HepG2 (cell line): Measurements from ENCODE around the gene NCAPD2. TPM values are rescaled to one million over a fixed set of nuclear protein-coding genes. Genes with fewer than 3 reads are reported as not detected.

ENCODE experiments used
- FOXP1 ChIP-seq, 2 experiments: fragments of 450-650 bp in 1 of 2; IDR thresholded peaks; 2 replicates each; pipeline ENCODE4 v1.6.1; 2017 to 2018; ENCODE audit warnings: antibody characterized with exemption in 1 of 2
- MED13 ChIP-seq: sonication (generic); formaldehyde crosslinking; IDR thresholded peaks from 2 replicates; pipeline ENCODE4 v1.5.0; 2020; ENCODE audit warnings: missing genetic modification reagents
- PHF5A ChIP-seq: IDR thresholded peaks from one replicate; pipeline ENCODE4 v1.6.1; 2018; ENCODE audit warnings: low read depth, missing genetic modification reagents; ENCODE audit not compliant: unreplicated experiment
- PRMT3 ChIP-seq: sonication (generic); formaldehyde crosslinking; IDR thresholded peaks from 2 replicates; pipeline ENCODE4 v1.8.1; 2022; ENCODE audit warnings: low read depth, mild to moderate bottlenecking, moderate library complexity, missing genetic modification reagents, borderline replicate concordance
- RELA ChIP-seq: sonication (generic); formaldehyde crosslinking; IDR thresholded peaks from 2 replicates; pipeline ENCODE4 v1.4.0; 2020; ENCODE audit warnings: missing genetic modification reagents
- TCF12 ChIP-seq, 2 experiments: fragments of 450-650 bp in 1 of 2; sonication (generic) in 1 of 2; formaldehyde crosslinking in 1 of 2; IDR thresholded peaks; 2 replicates each; pipeline versions ENCODE4 v1.6.1 to v1.8.0; 2017 to 2022; ENCODE audit warnings: antibody characterized with exemption in 1 of 2, mild to moderate bottlenecking in 1 of 2, missing genetic modification reagents in 1 of 2, moderate library complexity in 1 of 2
- ZBTB7A ChIP-seq: sonication (generic); formaldehyde crosslinking; IDR thresholded peaks from 2 replicates; pipeline ENCODE4 v1.8.0; 2022; ENCODE audit warnings: mild to moderate bottlenecking, missing genetic modification reagents
- ZNF550 ChIP-seq: sonication (generic); formaldehyde crosslinking; IDR thresholded peaks from 2 replicates; pipeline ENCODE4 v1.4.0; 2020; ENCODE audit warnings: mild to moderate bottlenecking, missing genetic modification reagents, borderline replicate concordance
- ZNF564 ChIP-seq: sonication (generic); formaldehyde crosslinking; IDR thresholded peaks from 2 replicates; pipeline ENCODE4 v1.8.1; 2023; ENCODE audit warnings: mild to moderate bottlenecking, missing genetic modification reagents
- ZNF619 ChIP-seq: sonication (generic); formaldehyde crosslinking; IDR thresholded peaks from 2 replicates; pipeline ENCODE4 v1.4.0; 2020; ENCODE audit warnings: mild to moderate bottlenecking, missing genetic modification reagents
- ZNF746 ChIP-seq: sonication (generic); formaldehyde crosslinking; IDR thresholded peaks from 2 replicates; pipeline ENCODE4 v1.8.0; 2022; ENCODE audit warnings: mild to moderate bottlenecking, missing genetic modification reagents
- polyA plus RNA-seq, 8 experiments: library from polyadenylated mRNA; depleted of rRNA in 3 of 8; stranded (reverse) in 7 of 8; unstranded in 1 of 8; fragments of >200 nt; fragmentation: Illumina TruSeq in 4 of 8; extraction: Trizol in 4 of 8; gene quantifications; 2 replicates each; pipeline versions ENCODE4 v1.2.1 to v1.2.3, GENCODE V29; 2011 to 2016; ENCODE audit warnings: low read depth in 4 of 8, missing spikeins in 1 of 8, mixed read lengths in 1 of 8; ENCODE audit not compliant: insufficient read depth in 1 of 8
- total RNA-seq, 5 experiments: library from RNA; depleted of rRNA; stranded (reverse); fragments of >200 nt; fragmentation: Illumina TruSeq; extraction: Trizol; gene quantifications; 2 replicates each; pipeline ENCODE4 v1.2.3, GENCODE V29; 2016; ENCODE audit warnings: low read depth in 1 of 5
- TF ChIP-seq, protein P1 (sequence below): sonication (generic); formaldehyde crosslinking; IDR thresholded peaks from 2 replicates; pipeline ENCODE4 v1.4.0; 2020; ENCODE audit warnings: missing genetic modification reagents; ENCODE audit errors: not compliant biosample characterization
- TF ChIP-seq, protein P2 (sequence below): sonication (generic); formaldehyde crosslinking; IDR thresholded peaks from 2 replicates; pipeline ENCODE4 v1.8.1; 2022; ENCODE audit warnings: low read depth, mild to moderate bottlenecking, missing genetic modification reagents
- TF ChIP-seq, protein P3 (sequence below): sonication (generic); formaldehyde crosslinking; IDR thresholded peaks from 2 replicates; pipeline ENCODE4 v1.5.1; 2020; ENCODE audit warnings: mild to moderate bottlenecking, missing genetic modification reagents, borderline replicate concordance

NCAPD2 gene
- total and polyA plus RNA-seq, 2 of the 13 experiments (the other 11 are each of a cell fraction or from before 2014, with no cell fraction given), result 51.1 to 65.6 TPM

DNA sequence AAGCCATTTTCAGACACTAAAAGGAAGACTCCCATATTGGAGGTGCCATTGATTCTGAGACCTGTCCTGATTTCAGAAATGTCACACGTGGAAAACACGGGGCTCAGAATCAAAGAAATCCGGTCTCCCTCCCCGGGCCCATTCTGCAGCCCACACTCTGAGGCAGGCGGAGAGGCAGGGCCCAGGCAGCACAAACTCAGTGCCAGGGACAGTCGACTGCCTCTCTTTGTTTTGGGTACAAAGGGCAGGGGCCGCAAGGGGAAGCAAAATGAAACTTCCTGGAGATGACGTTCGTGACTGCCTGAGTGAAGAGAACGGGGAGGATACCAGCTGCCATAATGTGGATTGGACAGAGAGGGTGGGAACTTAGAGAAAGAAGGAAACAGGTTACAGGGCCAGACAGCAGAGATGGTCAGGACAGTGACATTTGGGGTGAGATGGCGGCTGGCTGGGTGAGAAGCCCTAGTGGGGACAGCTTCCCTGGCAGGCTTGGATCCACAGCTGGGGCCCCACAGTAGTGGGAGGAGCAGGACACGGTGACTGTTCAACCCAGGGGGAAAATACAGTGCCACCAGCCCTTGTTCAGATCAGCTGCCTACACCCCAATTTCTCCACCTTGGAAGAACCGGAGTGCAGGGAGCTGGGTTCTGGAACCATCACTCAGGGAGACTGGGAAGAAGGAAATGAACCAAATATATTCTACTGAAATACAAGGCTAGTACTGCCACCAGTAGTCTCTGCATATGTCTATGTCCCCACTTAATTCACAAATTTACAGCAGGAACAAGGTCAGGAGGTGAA lies 48.5 kb downstream of the NCAPD2 start (continued):
- peak; percentile 51; the same call in 1 of the 2 replicates for TF ChIP-seq ZBTB7A (CRISPR knock-in tag)
- no peak for TF ChIP-seq PRMT3 (CRISPR knock-in tag)
- TF ChIP-seq ZNF564, result no peak
- TF ChIP-seq, protein P1, sequence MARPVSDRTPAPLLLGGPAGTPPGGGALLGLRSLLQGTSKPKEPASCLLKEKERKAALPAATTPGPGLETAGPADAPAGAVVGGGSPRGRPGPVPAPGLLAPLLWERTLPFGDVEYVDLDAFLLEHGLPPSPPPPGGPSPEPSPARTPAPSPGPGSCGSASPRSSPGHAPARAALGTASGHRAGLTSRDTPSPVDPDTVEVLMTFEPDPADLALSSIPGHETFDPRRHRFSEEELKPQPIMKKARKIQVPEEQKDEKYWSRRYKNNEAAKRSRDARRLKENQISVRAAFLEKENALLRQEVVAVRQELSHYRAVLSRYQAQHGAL, result no peak
- TF ChIP-seq FOXP1 (IDR thresholded peaks at IDR 0.05), result no peak
- TF ChIP-seq FOXP1 (CRISPR knock-in tag; IDR thresholded peaks at IDR 0.05), result peak; percentile 48; the same call in 1 of the 2 replicates
- TF ChIP-seq, protein P2, sequence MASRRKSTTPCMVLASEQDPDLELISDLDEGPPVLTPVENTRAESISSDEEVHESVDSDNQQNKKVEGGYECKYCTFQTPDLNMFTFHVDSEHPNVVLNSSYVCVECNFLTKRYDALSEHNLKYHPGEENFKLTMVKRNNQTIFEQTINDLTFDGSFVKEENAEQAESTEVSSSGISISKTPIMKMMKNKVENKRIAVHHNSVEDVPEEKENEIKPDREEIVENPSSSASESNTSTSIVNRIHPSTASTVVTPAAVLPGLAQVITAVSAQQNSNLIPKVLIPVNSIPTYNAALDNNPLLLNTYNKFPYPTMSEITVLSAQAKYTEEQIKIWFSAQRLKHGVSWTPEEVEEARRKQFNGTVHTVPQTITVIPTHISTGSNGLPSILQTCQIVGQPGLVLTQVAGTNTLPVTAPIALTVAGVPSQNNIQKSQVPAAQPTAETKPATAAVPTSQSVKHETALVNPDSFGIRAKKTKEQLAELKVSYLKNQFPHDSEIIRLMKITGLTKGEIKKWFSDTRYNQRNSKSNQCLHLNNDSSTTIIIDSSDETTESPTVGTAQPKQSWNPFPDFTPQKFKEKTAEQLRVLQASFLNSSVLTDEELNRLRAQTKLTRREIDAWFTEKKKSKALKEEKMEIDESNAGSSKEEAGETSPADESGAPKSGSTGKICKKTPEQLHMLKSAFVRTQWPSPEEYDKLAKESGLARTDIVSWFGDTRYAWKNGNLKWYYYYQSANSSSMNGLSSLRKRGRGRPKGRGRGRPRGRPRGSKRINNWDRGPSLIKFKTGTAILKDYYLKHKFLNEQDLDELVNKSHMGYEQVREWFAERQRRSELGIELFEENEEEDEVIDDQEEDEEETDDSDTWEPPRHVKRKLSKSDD (CRISPR knock-in tag), result no peak
- TF ChIP-seq, protein P3, sequence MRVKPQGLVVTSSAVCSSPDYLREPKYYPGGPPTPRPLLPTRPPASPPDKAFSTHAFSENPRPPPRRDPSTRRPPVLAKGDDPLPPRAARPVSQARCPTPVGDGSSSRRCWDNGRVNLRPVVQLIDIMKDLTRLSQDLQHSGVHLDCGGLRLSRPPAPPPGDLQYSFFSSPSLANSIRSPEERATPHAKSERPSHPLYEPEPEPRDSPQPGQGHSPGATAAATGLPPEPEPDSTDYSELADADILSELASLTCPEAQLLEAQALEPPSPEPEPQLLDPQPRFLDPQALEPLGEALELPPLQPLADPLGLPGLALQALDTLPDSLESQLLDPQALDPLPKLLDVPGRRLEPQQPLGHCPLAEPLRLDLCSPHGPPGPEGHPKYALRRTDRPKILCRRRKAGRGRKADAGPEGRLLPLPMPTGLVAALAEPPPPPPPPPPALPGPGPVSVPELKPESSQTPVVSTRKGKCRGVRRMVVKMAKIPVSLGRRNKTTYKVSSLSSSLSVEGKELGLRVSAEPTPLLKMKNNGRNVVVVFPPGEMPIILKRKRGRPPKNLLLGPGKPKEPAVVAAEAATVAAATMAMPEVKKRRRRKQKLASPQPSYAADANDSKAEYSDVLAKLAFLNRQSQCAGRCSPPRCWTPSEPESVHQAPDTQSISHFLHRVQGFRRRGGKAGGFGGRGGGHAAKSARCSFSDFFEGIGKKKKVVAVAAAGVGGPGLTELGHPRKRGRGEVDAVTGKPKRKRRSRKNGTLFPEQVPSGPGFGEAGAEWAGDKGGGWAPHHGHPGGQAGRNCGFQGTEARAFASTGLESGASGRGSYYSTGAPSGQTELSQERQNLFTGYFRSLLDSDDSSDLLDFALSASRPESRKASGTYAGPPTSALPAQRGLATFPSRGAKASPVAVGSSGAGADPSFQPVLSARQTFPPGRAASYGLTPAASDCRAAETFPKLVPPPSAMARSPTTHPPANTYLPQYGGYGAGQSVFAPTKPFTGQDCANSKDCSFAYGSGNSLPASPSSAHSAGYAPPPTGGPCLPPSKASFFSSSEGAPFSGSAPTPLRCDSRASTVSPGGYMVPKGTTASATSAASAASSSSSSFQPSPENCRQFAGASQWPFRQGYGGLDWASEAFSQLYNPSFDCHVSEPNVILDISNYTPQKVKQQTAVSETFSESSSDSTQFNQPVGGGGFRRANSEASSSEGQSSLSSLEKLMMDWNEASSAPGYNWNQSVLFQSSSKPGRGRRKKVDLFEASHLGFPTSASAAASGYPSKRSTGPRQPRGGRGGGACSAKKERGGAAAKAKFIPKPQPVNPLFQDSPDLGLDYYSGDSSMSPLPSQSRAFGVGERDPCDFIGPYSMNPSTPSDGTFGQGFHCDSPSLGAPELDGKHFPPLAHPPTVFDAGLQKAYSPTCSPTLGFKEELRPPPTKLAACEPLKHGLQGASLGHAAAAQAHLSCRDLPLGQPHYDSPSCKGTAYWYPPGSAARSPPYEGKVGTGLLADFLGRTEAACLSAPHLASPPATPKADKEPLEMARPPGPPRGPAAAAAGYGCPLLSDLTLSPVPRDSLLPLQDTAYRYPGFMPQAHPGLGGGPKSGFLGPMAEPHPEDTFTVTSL (CRISPR knock-in tag), result peak; percentile 74; the same call in 1 of the 2 replicates
- TF ChIP-seq ZNF746 (CRISPR knock-in tag), result 0 out of 2 replicates have a peak, but pooled peaks have one; percentile 16
- TF ChIP-seq ZNF550 (CRISPR knock-in tag), result no peak
- no peak for TF ChIP-seq TCF12 (IDR thresholded peaks at IDR 0.05)
- TF ChIP-seq TCF12 (CRISPR knock-in tag; IDR thresholded peaks at IDR 0.05), result no peak
- no peak for TF ChIP-seq MED13 (CRISPR knock-in tag)
- TF ChIP-seq ZNF619, result no peak
- TF ChIP-seq RELA, result no peak
- TF ChIP-seq PHF5A (CRISPR knock-in tag), result peak; percentile 31
